HG02884 (cell line): Measurements from ENCODE around the gene TNFRSF4.

Experiments
- ATAC-seq: cut with Tn5 transposase; IDR thresholded peaks from one replicate; pipeline ENCODE4 v1.9.1; 2021; ENCODE audit warnings: mild to moderate bottlenecking, moderate library complexity; ENCODE audit not compliant: unreplicated experiment

Gene TNFRSF4

GRCh38 chr1:1219341-1219740, 5.4 kb upstream of the TNFRSF4 start:
- no peak for ATAC-seq

GRCh38 chr1:1218524-1219200, 4.7 kb upstream of the TNFRSF4 start:
- no peak for ATAC-seq

GRCh38 chr1:1217621-1218523, 3.9 kb upstream of the TNFRSF4 start:
- ATAC-seq, result no peak

GRCh38 chr1:1216770-1217620, 3.0 kb upstream of the TNFRSF4 start:
- no peak for ATAC-seq

GRCh38 chr1:1215881-1216605, 2.1 kb upstream of the TNFRSF4 start:
- ATAC-seq, result no peak

GRCh38 chr1:1215080-1215676, 1.2 kb upstream of the TNFRSF4 start:
- no peak for ATAC-seq

- ATAC-seq, result no peak
Measured at GRCh38 chr1:1212780-1213344, 1.1 kb downstream of the TNFRSF4 start.

- ATAC-seq, result no peak
Measured at GRCh38 chr1:1211541-1212441, 2.2 kb downstream of the TNFRSF4 start.

GRCh38 chr1:1210726-1211540, 3.0 kb downstream of the TNFRSF4 start:
- ATAC-seq, result no peak

GRCh38 chr1:1208713-1209433, 5.1 kb downstream of the TNFRSF4 start:
- ATAC-seq, result no peak

- ATAC-seq, result no peak
Measured at GRCh38 chr1:1207571-1207892, 6.4 kb downstream of the TNFRSF4 start.

GRCh38 chr1:1206966-1207531, 6.9 kb downstream of the TNFRSF4 start:
- no peak for ATAC-seq

GRCh38 chr1:1206376-1206965, 7.5 kb downstream of the TNFRSF4 start, which contains the start of gene TNFRSF18:
TSS of gene TNFRSF18 (minus strand) at chr1:1206592. CDS start at chr1:1206571, 21 bp downstream.
- ATAC-seq, result no peak

GRCh38 chr1:1205769-1206375, 8.1 kb downstream of the TNFRSF4 start:
- no peak for ATAC-seq

GRCh38 chr1:1204998-1205768, 8.8 kb downstream of the TNFRSF4 start:
- no peak for ATAC-seq
